GM18951 (cell line): Measurements from ENCODE around the gene RNF121.

Experiments used
- POLR2A ChIP-seq: IDR thresholded peaks from 4 replicates; pipeline ENCODE4 v1.6.1; 2011; ENCODE audit warnings: mild to moderate bottlenecking; ENCODE audit not compliant: insufficient read length, insufficient read depth; ENCODE audit errors: extremely low read depth
- in situ Hi-C: fragments of 300-500 bp; cut with MboI; formaldehyde crosslinking; loops from one replicate; pipeline ENCODE4 v1.12.0; 2022; ENCODE audit warnings: low sequenced_read_pairs, mixed read lengths, inconsistent platforms; ENCODE audit not compliant: unreplicated experiment

RNF121 gene

GRCh38 chr11:72000202-72000867 is 71.5 kb downstream of the RNF121 start:
- TF ChIP-seq POLR2A, result no peak
- in situ Hi-C loops, result no loop called here

GRCh38 chr11:72001285-72001684 is 72.4 kb downstream of the RNF121 start:
- peak; percentile 2 for TF ChIP-seq POLR2A
- in situ Hi-C loops, result no loop called here

- peak; percentile 4 for TF ChIP-seq POLR2A
- in situ Hi-C loops, result no loop called here
Observed at GRCh38 chr11:72001834-72002591, 73.2 kb downstream of the RNF121 start.

- TF ChIP-seq POLR2A, result peak; percentile 11
- in situ Hi-C loops, result no loop called here
Observed at GRCh38 chr11:72002841-72003775, 74.3 kb downstream of the RNF121 start.

GRCh38 chr11:72003776-72004171 is 74.9 kb downstream of the RNF121 start:
- no peak for TF ChIP-seq POLR2A
- in situ Hi-C loops, result no loop called here

GRCh38 chr11:72004515-72005346 is 75.9 kb downstream of the RNF121 start:
- no peak for TF ChIP-seq POLR2A
- in situ Hi-C loops, result no loop called here

GRCh38 chr11:72005347-72006260 is 76.8 kb downstream of the RNF121 start:
- in situ Hi-C loops, result no loop called here

GRCh38 chr11:72006309-72007088 is 77.7 kb downstream of the RNF121 start:
- no peak for TF ChIP-seq POLR2A
- in situ Hi-C loops, result no loop called here

More at GRCh38 chr11:72005347-72006260, 76.8 kb downstream of the RNF121 start:
- peak; percentile 30 for TF ChIP-seq POLR2A

GRCh38 chr11:72007089-72007476 is 78.2 kb downstream of the RNF121 start:
- TF ChIP-seq POLR2A, result peak; percentile 9
- in situ Hi-C loops, result no loop called here

- in situ Hi-C loops, result no loop called here
- TF ChIP-seq POLR2A, result no peak
Observed at GRCh38 chr11:72007587-72007986, 78.7 kb downstream of the RNF121 start.

GRCh38 chr11:72008728-72009127 is 79.9 kb downstream of the RNF121 start:
- peak; percentile 17 for TF ChIP-seq POLR2A
- in situ Hi-C loops, result no loop called here
